GM12875 (cell line): Measurements from ENCODE around the gene PTPN14.

ENCODE experiments used
- H3K4me3 ChIP-seq: one replicate; pipeline ENCODE4 v1.5.1; 2011; ENCODE audit warnings: low read depth, low read length, control low read depth
- TF ChIP-seq, protein P1 (sequence below): IDR thresholded peaks from 2 replicates; pipeline ENCODE4 v1.5.1; 2011; ENCODE audit warnings: low read depth, mild to moderate bottlenecking, control low read depth, inconsistent platforms, low read length, moderate library complexity, borderline replicate concordance; ENCODE audit not compliant: insufficient read depth

The PTPN14 gene

GRCh38 chr1:214391873-214392645, 159.3 kb downstream of the PTPN14 start:
- TF ChIP-seq, protein P1, sequence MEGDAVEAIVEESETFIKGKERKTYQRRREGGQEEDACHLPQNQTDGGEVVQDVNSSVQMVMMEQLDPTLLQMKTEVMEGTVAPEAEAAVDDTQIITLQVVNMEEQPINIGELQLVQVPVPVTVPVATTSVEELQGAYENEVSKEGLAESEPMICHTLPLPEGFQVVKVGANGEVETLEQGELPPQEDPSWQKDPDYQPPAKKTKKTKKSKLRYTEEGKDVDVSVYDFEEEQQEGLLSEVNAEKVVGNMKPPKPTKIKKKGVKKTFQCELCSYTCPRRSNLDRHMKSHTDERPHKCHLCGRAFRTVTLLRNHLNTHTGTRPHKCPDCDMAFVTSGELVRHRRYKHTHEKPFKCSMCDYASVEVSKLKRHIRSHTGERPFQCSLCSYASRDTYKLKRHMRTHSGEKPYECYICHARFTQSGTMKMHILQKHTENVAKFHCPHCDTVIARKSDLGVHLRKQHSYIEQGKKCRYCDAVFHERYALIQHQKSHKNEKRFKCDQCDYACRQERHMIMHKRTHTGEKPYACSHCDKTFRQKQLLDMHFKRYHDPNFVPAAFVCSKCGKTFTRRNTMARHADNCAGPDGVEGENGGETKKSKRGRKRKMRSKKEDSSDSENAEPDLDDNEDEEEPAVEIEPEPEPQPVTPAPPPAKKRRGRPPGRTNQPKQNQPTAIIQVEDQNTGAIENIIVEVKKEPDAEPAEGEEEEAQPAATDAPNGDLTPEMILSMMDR: no peak
- H3K4me3 ChIP-seq: no peak overlapping the region

DNA sequence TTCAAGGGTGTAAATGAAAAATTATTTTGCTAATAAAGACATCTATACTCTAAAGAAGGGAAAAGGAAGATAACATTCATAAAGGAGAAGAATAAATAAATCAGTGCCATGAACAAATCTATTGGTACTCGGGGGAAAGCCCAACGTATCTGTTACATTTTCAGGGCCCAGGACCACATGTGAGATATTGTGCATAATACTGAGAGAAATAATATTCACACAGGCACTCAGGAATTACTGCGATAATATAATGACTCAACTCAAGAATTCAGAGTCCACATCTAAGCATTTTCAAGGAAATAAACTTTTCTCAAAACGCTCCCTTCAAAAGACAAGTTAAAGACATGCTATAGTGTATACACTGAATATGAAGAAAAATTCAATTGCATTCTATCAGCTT, 161.7 kb downstream of the PTPN14 start:
- H3K4me3 ChIP-seq: no peak overlapping the region
- TF ChIP-seq, protein P1: no peak

- TF ChIP-seq, protein P1: no peak
- no peak overlapping the region for H3K4me3 ChIP-seq
Observed at GRCh38 chr1:214386747-214387146, 164.7 kb downstream of the PTPN14 start.

- TF ChIP-seq, protein P1: no peak
- no peak overlapping the region for H3K4me3 ChIP-seq
Observed at GRCh38 chr1:214386333-214386732, 165.1 kb downstream of the PTPN14 start.

- no peak overlapping the region for H3K4me3 ChIP-seq
- TF ChIP-seq, protein P1: no peak
Observed at GRCh38 chr1:214385428-214385827, 166.0 kb downstream of the PTPN14 start.

DNA sequence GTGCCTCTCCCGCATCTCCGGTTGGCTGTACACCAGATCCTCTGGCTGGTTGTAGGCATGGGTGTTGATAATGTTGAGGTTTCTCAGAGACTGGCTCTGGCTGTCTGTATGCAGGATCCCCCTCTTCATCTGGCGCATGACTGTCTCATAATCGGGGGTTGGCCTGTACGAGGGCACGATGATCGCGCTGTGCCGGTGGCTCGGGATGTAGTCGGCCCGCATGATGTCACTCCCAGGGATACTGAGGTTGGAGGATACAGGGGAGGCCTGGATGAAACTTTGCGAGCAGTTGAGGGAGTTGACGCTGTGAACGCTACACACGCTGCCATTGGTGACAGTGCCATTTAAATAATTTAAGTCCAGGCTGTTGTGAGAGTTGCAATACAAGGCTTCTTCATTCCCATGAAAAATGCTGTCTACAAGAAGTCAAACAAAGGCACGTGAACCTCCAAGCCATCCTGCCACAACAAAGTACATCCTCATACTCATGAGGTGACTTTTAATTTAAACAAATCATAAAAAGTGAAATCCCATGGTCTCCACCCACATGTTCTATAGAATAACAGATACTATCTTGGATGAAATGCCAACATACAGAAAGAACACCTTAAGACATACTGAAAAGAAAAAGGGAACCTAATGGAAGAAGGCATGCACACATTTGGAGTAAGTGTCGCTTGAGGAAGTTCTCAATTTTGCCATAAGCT, 166.9 kb downstream of the PTPN14 start:
- no peak overlapping the region for H3K4me3 ChIP-seq
- TF ChIP-seq, protein P1: no peak
